ENCODE data around the gene HIRIP3.
"Not testable (repeated sequence)": the region's sequence is repeated elsewhere in the genome, so short reads cannot be mapped to it uniquely, and the experiment has no call there.

Gene HIRIP3

GRCh38 chr16:29961479-29962343 lies 33.7 kb downstream of the HIRIP3 start, which contains the start of gene TMEM219:
Gene TMEM219, plus strand, starts transcription at chr16:29962079. Its CDS starts 1,065 bp downstream, at chr16:29963144.
- DNase-seq, result peak; percentile 45 to 96 (median 83)

GRCh38 chr16:29961127-29961478 lies 34.3 kb downstream of the HIRIP3 start:
- DNase-seq, result no peak

GRCh38 chr16:29959821-29960220 lies 35.6 kb downstream of the HIRIP3 start:
- DNase-seq, result not testable (repeated sequence)

GRCh38 chr16:29959293-29959692 lies 36.1 kb downstream of the HIRIP3 start:
- DNase-seq, result no peak

GRCh38 chr16:29958756-29959155 lies 36.7 kb downstream of the HIRIP3 start:
- no peak for DNase-seq

GRCh38 chr16:29951625-29952365 lies 43.6 kb downstream of the HIRIP3 start:
- no peak for DNase-seq

GRCh38 chr16:29950806-29951461 lies 44.5 kb downstream of the HIRIP3 start:
- DNase-seq, result no peak

- no peak for DNase-seq
Observed at GRCh38 chr16:29947897-29948296, 47.5 kb downstream of the HIRIP3 start.

GRCh38 chr16:29943846-29944799 lies 51.3 kb downstream of the HIRIP3 start:
- DNase-seq, result peak in 1 of 56 donors; percentile 4

Data from amygdala (tissue), 56 donors.